BLaER1 (cell line): ENCODE results near the gene PRKN.

Experiments used
- H3K27ac ChIP-seq: shearing (Covaris generic); formaldehyde crosslinking; 2 replicates; pipeline ENCODE4 v1.8.1; 2022
- H3K27me3 ChIP-seq: shearing (Covaris generic); formaldehyde crosslinking; 2 replicates; pipeline ENCODE4 v1.8.1; 2022
- H3K36me3 ChIP-seq: shearing (Covaris generic); formaldehyde crosslinking; 2 replicates; pipeline ENCODE4 v1.8.1; 2022
- H3K4me1 ChIP-seq: shearing (Covaris generic); formaldehyde crosslinking; 2 replicates; pipeline ENCODE4 v1.8.1; 2022
- H3K4me2 ChIP-seq: shearing (Covaris generic); formaldehyde crosslinking; 2 replicates; pipeline ENCODE4 v1.8.1; 2022
- H3K4me3 ChIP-seq: shearing (Covaris generic); formaldehyde crosslinking; 2 replicates; pipeline ENCODE4 v1.8.1; 2022
- H3K9ac ChIP-seq: shearing (Covaris generic); formaldehyde crosslinking; 2 replicates; pipeline ENCODE4 v1.8.1; 2022
- H3K9me3 ChIP-seq: shearing (Covaris generic); formaldehyde crosslinking; 2 replicates; pipeline ENCODE4 v1.8.1; 2022
- H4K20me1 ChIP-seq: shearing (Covaris generic); formaldehyde crosslinking; 2 replicates; pipeline ENCODE4 v1.8.1; 2022
- Cebpa-rat ChIP-seq: shearing (Covaris generic); IDR thresholded peaks from 2 replicates; pipeline ENCODE4 v1.8.1; 2022

Gene PRKN

GRCh38 chr6:162181741-162182401 lies 545.7 kb downstream of the PRKN start:
- H3K4me3 ChIP-seq: no peak overlapping the region
- H3K27ac ChIP-seq: no peak overlapping the region
- no peaks in the 10 kb centered on the region for H3K9me3 ChIP-seq
- H3K9ac ChIP-seq: no peak overlapping the region
- peaks cover 18% of the 10 kb centered on the region for H3K4me1 ChIP-seq
- H3K36me3 ChIP-seq: no peaks in the 10 kb centered on the region
- peak overlapping the region; percentile 48 for H3K4me2 ChIP-seq
- TF ChIP-seq Cebpa-rat: no peak
- H3K27me3 ChIP-seq: no peaks in the 10 kb centered on the region
- H4K20me1 ChIP-seq: no peaks in the 10 kb centered on the region

DNA sequence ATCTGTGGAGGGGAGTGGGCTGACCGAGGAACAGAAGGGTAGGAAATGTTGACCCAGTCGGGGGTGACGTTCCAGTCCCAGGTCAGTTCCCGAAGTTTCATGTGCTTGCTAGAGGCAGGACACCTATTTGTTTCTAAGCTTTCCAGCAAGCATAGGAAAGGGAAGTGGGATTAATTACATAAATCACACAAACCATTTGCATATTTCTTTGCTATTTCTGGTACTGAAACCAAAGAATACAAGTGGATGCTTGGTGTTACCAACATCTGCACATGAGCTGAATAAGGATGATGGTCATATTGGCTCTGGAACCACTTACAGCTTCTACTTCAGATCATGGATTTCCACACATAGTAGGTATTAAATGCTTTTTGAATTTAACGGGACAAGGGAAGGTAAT lies 546.5 kb downstream of the PRKN start:
- Histone ChIP-seq H3K4me2 (peak overlapping the region; percentile 48), H3K4me1 (peaks cover 18% of the 10 kb centered on the region), H4K20me1 (no peaks in the 10 kb centered on the region), H3K27ac (no peak overlapping the region), H3K9me3 (no peaks in the 10 kb centered on the region), H3K9ac (no peak overlapping the region), H3K36me3 (no peaks in the 10 kb centered on the region), H3K27me3 (no peaks in the 10 kb centered on the region), H3K4me3 (no peak overlapping the region)
- TF ChIP-seq Cebpa-rat: no peak

DNA sequence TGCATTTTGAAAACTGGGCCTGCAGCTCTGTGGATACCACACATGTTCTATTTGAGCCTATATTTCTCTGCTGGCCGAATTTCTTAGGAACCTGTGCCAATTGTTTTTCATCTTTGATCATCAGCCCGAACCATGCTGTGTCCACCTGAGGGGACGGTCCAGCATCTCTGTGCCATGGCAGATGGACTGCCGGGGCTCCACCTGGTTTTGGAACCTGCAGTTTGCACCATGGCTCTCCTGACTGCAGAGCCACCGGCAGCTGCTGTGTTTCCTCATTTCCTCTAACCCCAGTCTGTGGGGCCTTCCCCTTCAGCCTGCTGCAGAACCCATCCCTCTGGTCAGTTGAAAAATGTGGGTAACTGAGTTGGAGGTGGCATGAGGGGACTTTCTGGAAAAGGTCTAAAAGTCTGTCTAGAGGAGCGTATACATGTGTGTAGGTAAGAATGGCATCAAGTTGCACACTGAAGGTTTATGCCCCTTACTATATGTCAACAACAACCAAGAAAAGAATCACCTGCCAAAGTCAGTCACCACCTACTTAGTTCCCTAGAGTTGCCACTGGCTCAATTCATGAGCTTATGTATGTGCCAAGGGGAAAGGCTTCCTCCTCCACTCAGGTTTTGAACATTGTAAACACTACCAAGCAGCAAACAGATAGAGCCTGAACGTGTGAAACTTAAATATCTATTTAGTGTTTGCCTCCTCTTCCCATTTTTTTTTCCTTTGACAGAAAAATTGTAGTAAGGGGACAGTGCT lies 548.2 kb downstream of the PRKN start:
- Histone ChIP-seq H3K4me2 (no peak overlapping the region), H3K4me3 (no peak overlapping the region), H3K9ac (no peak overlapping the region), H4K20me1 (no peaks in the 10 kb centered on the region), H3K4me1 (peaks cover 18% of the 10 kb centered on the region), H3K36me3 (no peaks in the 10 kb centered on the region), H3K27me3 (no peaks in the 10 kb centered on the region), H3K9me3 (no peaks in the 10 kb centered on the region), H3K27ac (no peak overlapping the region)
- no peak for TF ChIP-seq Cebpa-rat

DNA sequence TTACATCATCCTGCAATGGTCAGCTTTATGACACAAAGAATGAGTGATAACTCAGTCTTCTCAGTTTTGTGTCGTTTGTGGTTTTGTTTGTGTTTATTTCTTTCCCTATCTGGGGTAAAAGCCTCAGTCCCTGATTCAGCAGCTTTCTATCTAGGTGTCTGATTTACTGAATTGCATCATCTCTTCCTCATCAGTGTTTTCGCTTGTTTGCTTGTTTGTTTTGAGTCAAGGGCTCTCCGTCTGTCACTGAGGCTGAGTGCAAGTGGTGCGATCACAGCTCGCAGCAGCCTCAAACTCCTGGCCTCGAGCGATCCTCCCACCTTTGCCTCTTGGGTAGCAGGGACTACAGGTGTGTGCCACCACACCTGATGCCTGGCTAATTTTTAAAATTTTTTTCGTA lies 548.9 kb downstream of the PRKN start:
- TF ChIP-seq Cebpa-rat: no peak
- Histone ChIP-seq H3K9ac (no peak overlapping the region), H3K9me3 (no peaks in the 10 kb centered on the region), H4K20me1 (no peaks in the 10 kb centered on the region), H3K4me2 (no peak overlapping the region), H3K4me1 (peaks cover 25% of the 10 kb centered on the region), H3K36me3 (no peaks in the 10 kb centered on the region), H3K27me3 (no peaks in the 10 kb centered on the region), H3K4me3 (no peak overlapping the region), H3K27ac (no peak overlapping the region)

- H3K9ac ChIP-seq: no peak overlapping the region
- no peaks in the 10 kb centered on the region for H3K9me3 ChIP-seq
- no peak overlapping the region for H3K4me2 ChIP-seq
- H3K27me3 ChIP-seq: no peaks in the 10 kb centered on the region
- H3K4me1 ChIP-seq: peaks cover 29% of the 10 kb centered on the region
- no peak for TF ChIP-seq Cebpa-rat
- H3K36me3 ChIP-seq: no peaks in the 10 kb centered on the region
- H3K27ac ChIP-seq: no peak overlapping the region
- H3K4me3 ChIP-seq: no peak overlapping the region
- no peaks in the 10 kb centered on the region for H4K20me1 ChIP-seq
These were observed 549.3 kb downstream of the PRKN start for GRCh38 chr6:162178266-162178665.

DNA sequence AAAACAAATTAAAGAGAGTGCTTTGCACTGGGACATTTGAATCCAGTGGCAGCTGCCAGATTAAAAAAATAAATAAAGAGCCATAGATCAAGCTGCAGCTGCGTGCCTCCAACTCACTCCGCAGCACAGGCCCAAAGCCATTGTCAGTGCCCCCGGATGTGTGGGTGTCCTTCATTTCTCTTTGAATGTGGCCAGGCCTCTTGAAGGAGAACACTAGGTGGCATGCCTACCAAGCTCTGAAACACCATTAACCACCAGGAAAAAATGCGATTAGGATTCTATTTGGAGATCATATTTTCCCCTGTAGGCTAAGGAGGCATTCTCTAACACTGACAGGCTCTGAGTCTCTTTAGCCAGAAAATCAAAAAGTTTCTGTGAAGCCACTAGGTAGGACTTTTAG lies 549.8 kb downstream of the PRKN start:
- H3K27ac ChIP-seq: no peak overlapping the region
- H3K4me3 ChIP-seq: no peak overlapping the region
- peaks cover 34% of the 10 kb centered on the region for H3K4me1 ChIP-seq
- no peak overlapping the region for H3K4me2 ChIP-seq
- no peaks in the 10 kb centered on the region for H4K20me1 ChIP-seq
- no peak overlapping the region for H3K9ac ChIP-seq
- H3K9me3 ChIP-seq: no peaks in the 10 kb centered on the region
- no peaks in the 10 kb centered on the region for H3K27me3 ChIP-seq
- no peak for TF ChIP-seq Cebpa-rat
- no peaks in the 10 kb centered on the region for H3K36me3 ChIP-seq

- no peak overlapping the region for H3K4me3 ChIP-seq
- H3K9ac ChIP-seq: no peak overlapping the region
- peak overlapping the region; percentile 36; the same call in 1 of the 2 replicates for H3K27ac ChIP-seq
- H3K4me2 ChIP-seq: peak overlapping the region; percentile 58
- H3K9me3 ChIP-seq: no peaks in the 10 kb centered on the region
- no peak for TF ChIP-seq Cebpa-rat
- H3K36me3 ChIP-seq: no peaks in the 10 kb centered on the region
- no peaks in the 10 kb centered on the region for H4K20me1 ChIP-seq
- H3K4me1 ChIP-seq: peaks cover 45% of the 10 kb centered on the region
- no peaks in the 10 kb centered on the region for H3K27me3 ChIP-seq
These were observed 554.1 kb downstream of the PRKN start for GRCh38 chr6:162173466-162173865.

- Histone ChIP-seq H3K4me2 (no peak overlapping the region), H3K27me3 (no peaks in the 10 kb centered on the region), H3K9me3 (no peaks in the 10 kb centered on the region), H3K27ac (no peak overlapping the region), H4K20me1 (no peaks in the 10 kb centered on the region), H3K9ac (no peak overlapping the region), H3K4me3 (no peak overlapping the region), H3K4me1 (0 out of 2 replicates have a peak, but pooled peaks cover 8% of the 10 kb centered on the region), H3K36me3 (no peaks in the 10 kb centered on the region)
- no peak for TF ChIP-seq Cebpa-rat
These were observed 562.1 kb downstream of the PRKN start for GRCh38 chr6:162165479-162165878.

GRCh38 chr6:162157167-162157870 lies 570.2 kb downstream of the PRKN start:
- no peaks in the 10 kb centered on the region for H4K20me1 ChIP-seq
- H3K4me1 ChIP-seq: peaks cover 28% of the 10 kb centered on the region
- no peak overlapping the region for H3K9ac ChIP-seq
- no peaks in the 10 kb centered on the region for H3K27me3 ChIP-seq
- peaks cover 16% of the 10 kb centered on the region for H3K9me3 ChIP-seq
- H3K4me3 ChIP-seq: no peak overlapping the region
- TF ChIP-seq Cebpa-rat: no peak
- no peaks in the 10 kb centered on the region for H3K36me3 ChIP-seq
- H3K27ac ChIP-seq: no peak overlapping the region
- H3K4me2 ChIP-seq: no peak overlapping the region

DNA sequence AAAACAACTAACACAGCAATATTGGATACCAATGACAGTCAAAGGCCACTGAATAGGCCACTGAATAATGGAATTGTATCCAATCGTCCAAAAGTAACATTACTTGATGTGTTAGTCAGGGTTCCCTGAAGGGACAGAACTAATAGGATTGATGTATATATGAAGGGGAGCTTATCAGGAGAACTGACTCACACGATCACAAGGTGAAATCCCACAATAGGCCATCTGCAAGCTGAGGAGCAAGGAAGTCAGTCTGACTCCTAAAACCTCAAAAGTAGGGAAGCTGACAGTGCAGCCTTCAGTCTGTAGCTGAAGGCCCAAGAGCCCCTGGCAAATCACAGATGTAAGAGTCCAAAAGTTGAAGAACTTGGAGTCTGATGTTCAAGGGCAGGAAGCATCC lies 571.4 kb downstream of the PRKN start:
- no peak overlapping the region for H3K4me3 ChIP-seq
- H3K4me1 ChIP-seq: peaks cover 40% of the 10 kb centered on the region
- no peak overlapping the region for H3K27ac ChIP-seq
- no peak for TF ChIP-seq Cebpa-rat
- no peaks in the 10 kb centered on the region for H4K20me1 ChIP-seq
- no peaks in the 10 kb centered on the region for H3K36me3 ChIP-seq
- no peak overlapping the region for H3K4me2 ChIP-seq
- H3K9ac ChIP-seq: no peak overlapping the region
- H3K9me3 ChIP-seq: peaks cover 16% of the 10 kb centered on the region
- H3K27me3 ChIP-seq: no peaks in the 10 kb centered on the region
